ENCODE measurements around the gene CSTB. TPM values are rescaled to one million over a fixed set of nuclear protein-coding genes. Genes with fewer than 3 reads are reported as not detected.

Gene CSTB
- total and polyA plus RNA-seq, 2 of the 8 experiments (the other 6 are each of a cell fraction or from before 2014, with no cell fraction given), result 53.8 to 64.1 TPM

DNA sequence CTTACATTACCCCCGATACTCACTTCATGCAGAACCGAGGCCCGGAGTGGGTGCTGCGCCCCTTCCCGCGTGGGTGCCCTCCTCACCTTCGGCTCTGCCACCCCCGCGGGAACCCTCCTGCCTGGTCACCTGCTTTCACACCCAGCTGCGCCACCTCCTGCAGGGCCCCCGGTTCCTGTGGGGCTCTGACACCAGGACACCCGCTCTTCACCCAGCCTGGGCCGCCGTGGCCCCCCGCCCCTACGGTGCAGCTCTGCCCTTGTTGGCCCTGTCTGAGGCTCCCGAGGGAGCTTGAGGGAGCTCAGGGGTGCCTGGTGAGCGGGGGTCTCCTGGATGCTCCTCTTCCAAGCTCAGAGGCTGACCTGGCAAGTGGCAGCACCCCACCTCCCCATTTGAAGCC lies 32.3 kb upstream of the CSTB start:
- H4K20me1 ChIP-seq (replicated peaks in 1 of 2; ENCODE audit: control insufficient read depth in 1 of 2, insufficient read depth in 2 of 2, low read length in 2 of 2), result peaks cover 0 to under 1% of the 10 kb centered on the region in 2 experiments
- CTCF ChIA-PET (ENCODE audit: partially characterized antibody), result interaction anchor here (1.1 to 2.1 kb wide), 4 partner anchors 10 to 167 kb away, joined by 3 to 8 read pairs (median 4); partner anchors contain the start of gene RRP1
- no peak for TF ChIP-seq CHD2 (IDR thresholded peaks at IDR 0.05; ENCODE audit: low read length)
- no peak for TF ChIP-seq NRF1 (IDR thresholded peaks at IDR 0.05; ENCODE audit: low read depth, low read length)
- no peak for TF ChIP-seq RBBP5 (IDR thresholded peaks at IDR 0.05; ENCODE audit: borderline replicate concordance, low read depth, low read length)
- no peak for TF ChIP-seq HDAC6 (IDR thresholded peaks at IDR 0.05; ENCODE audit: low read depth, low read length)
- no peak for TF ChIP-seq ZNF274 (IDR thresholded peaks at IDR 0.05; ENCODE audit: borderline replicate concordance, extremely low read depth, low read length)
- no peak for TF ChIP-seq SP2 (IDR thresholded peaks at IDR 0.05; ENCODE audit: low read length)
- no peak for TF ChIP-seq FOSL1 (IDR thresholded peaks at IDR 0.05; ENCODE audit: insufficient read depth, low read depth, low read length)
- TF ChIP-seq, protein P1, sequence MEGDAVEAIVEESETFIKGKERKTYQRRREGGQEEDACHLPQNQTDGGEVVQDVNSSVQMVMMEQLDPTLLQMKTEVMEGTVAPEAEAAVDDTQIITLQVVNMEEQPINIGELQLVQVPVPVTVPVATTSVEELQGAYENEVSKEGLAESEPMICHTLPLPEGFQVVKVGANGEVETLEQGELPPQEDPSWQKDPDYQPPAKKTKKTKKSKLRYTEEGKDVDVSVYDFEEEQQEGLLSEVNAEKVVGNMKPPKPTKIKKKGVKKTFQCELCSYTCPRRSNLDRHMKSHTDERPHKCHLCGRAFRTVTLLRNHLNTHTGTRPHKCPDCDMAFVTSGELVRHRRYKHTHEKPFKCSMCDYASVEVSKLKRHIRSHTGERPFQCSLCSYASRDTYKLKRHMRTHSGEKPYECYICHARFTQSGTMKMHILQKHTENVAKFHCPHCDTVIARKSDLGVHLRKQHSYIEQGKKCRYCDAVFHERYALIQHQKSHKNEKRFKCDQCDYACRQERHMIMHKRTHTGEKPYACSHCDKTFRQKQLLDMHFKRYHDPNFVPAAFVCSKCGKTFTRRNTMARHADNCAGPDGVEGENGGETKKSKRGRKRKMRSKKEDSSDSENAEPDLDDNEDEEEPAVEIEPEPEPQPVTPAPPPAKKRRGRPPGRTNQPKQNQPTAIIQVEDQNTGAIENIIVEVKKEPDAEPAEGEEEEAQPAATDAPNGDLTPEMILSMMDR (IDR thresholded peaks at IDR 0.05; ENCODE audit: control extremely low read depth in 1 of 3, insufficient read depth in 1 of 3, low read depth in 1 of 3, low read length in 3 of 3), result no peak
- TF ChIP-seq SRF (IDR thresholded peaks at IDR 0.05; ENCODE audit: low read depth, low read length), result no peak
- TF ChIP-seq TBP (IDR thresholded peaks at IDR 0.05; ENCODE audit: low read depth, low read length), result no peak
- no peak for TF ChIP-seq CHD1 (IDR thresholded peaks at IDR 0.05; ENCODE audit: low read depth, low read length)
- no peak for TF ChIP-seq KDM4A (IDR thresholded peaks at IDR 0.05; ENCODE audit: low read depth, low read length, severe bottlenecking)

More for the DNA sequence above, 32.3 kb upstream of the CSTB start:
- H3K14ac ChIP-seq (ENCODE audit: insufficient read length), result no peak overlapping the region
- POLR2A ChIA-PET (ENCODE audit: partially characterized antibody), result interaction anchor here (1.0 to 8.4 kb wide), 8 partner anchors 8 to 167 kb away, joined by 3 to 80 read pairs (median 5); partner anchors contain the start of gene RRP1
- H3K18ac ChIP-seq (ENCODE audit: extremely low read depth, low read length), result no peak overlapping the region
- H3K4me1 ChIP-seq (replicated peaks in 1 of 4; ENCODE audit: control insufficient read depth in 3 of 4, insufficient read depth in 4 of 4, low read length in 3 of 4), result peaks cover 0 to 6% (median 3%) of the 10 kb centered on the region in 4 experiments; a peak in 5 of 7 replicates
- H3K23me2 ChIP-seq (ENCODE audit: low read depth, low read length), result no peaks in the 10 kb centered on the region
- no peak overlapping the region for H2BK12ac ChIP-seq (ENCODE audit: low read depth, low read length)
- H3K27ac ChIP-seq (ENCODE audit: low read depth, low read length), result no peak overlapping the region
- H3K79me1 ChIP-seq (ENCODE audit: low read depth, low read length), result no peaks in the 10 kb centered on the region
- no peak overlapping the region for H2BK120ac ChIP-seq (replicated peaks; ENCODE audit: low read depth, low read length)
- H3K79me2 ChIP-seq (ENCODE audit: control insufficient read depth in 1 of 2, insufficient read depth in 2 of 2, low read length in 2 of 2), result no peaks in the 10 kb centered on the region
- no peak overlapping the region for H3K56ac ChIP-seq (replicated peaks; ENCODE audit: insufficient read length, low read depth, low read length)
- no peak overlapping the region for H2BK15ac ChIP-seq (ENCODE audit: low read length)
- H3K4me3 ChIP-seq (ENCODE audit: extremely low read depth in 1 of 4, insufficient read depth in 2 of 4, low read depth in 3 of 4, low read length in 4 of 4), result no peak overlapping the region
- no peak overlapping the region for H4K5ac ChIP-seq (ENCODE audit: insufficient read length, low read depth, low read length)
- H4K91ac ChIP-seq (replicated peaks; ENCODE audit: insufficient read length, low read length), result no peak overlapping the region
- H4K8ac ChIP-seq (ENCODE audit: extremely low read depth, insufficient read depth, low read length), result peak overlapping the region; percentile 65
- no peak overlapping the region for H2BK20ac ChIP-seq (ENCODE audit: low read length)
- H3K4me2 ChIP-seq (ENCODE audit: insufficient read depth in 1 of 2, low read depth in 2 of 2, low read length in 2 of 2), result no peak overlapping the region
- H2AFZ ChIP-seq (ENCODE audit: low read length), result no peak overlapping the region
- FAIRE-seq (no peak), DNase-seq (ENCODE audit: low read depth in 1 of 2, low spot score in 2 of 2) (no peak)
- H2AK5ac ChIP-seq (ENCODE audit: low read depth, low read length), result no peak overlapping the region
- 89% methylated on average over 18 of the region's 18 CpGs; no CpG with 5 or more reads in 1 of the 2 experiments for whole genome bisulfite sequencing, 2 experiments (ENCODE audit: extremely low coverage in 1 of 2, insufficient coverage in 1 of 2, insufficient read length in 1 of 2, insufficient replicate concordance in 2 of 2, low coverage in 1 of 2, low lambda C conversion rate in 2 of 2, missing lambda C conversion rate in 1 of 2)
- no peak overlapping the region for H3K9ac ChIP-seq (replicated peaks in 1 of 4; ENCODE audit: extremely low read depth in 1 of 4, low read depth in 3 of 4, low read length in 3 of 4)
- H2BK5ac ChIP-seq (ENCODE audit: low read depth, low read length), result no peak overlapping the region; the same call in 1 of the 2 replicates
- H3K9me3 ChIP-seq (ENCODE audit: insufficient read depth in 2 of 2, low read depth in 1 of 2, low read length in 1 of 2), result no peaks in the 10 kb centered on the region
- H3K36me3 ChIP-seq (ENCODE audit: control insufficient read depth in 2 of 4, insufficient read depth in 4 of 4, low read length in 3 of 4), result peaks cover 0 to 10% (median 5%) of the 10 kb centered on the region in 4 experiments; a peak in 5 of 8 replicates
- no peaks in the 10 kb centered on the region for H3K27me3 ChIP-seq (replicated peaks in 1 of 4; ENCODE audit: control insufficient read depth in 3 of 4, extremely low read depth in 1 of 4, insufficient read depth in 3 of 4, low read length in 3 of 4)
- no peak overlapping the region for H3K23ac ChIP-seq (ENCODE audit: insufficient read length)
- H3K4ac ChIP-seq (replicated peaks; ENCODE audit: insufficient read length, low read depth, low read length), result no peak overlapping the region
